CD14-positive monocyte (primary cell): Measurements from ENCODE around the gene SPIB. TPM values are rescaled to one million over a fixed set of nuclear protein-coding genes. Genes with fewer than 3 reads are reported as not detected.

Experiments used
- DNase-seq, 3 donors: peaks; one replicate each; pipeline ENCODE4 v3.0.0-alpha.2; 2011 to 2022
- H2AFZ ChIP-seq: 2 replicates; pipeline ENCODE4 v1.6.0; 2012; ENCODE audit warnings: mild to moderate bottlenecking, low read depth, low read length, inconsistent platforms; ENCODE audit not compliant: insufficient read depth, poor library complexity, severe bottlenecking
- H3K27ac ChIP-seq, 2 donors: 1 replicate in 1 of 2; 2 replicates in 1 of 2; pipeline ENCODE4 v1.5.1; 2012 to 2013; ENCODE audit warnings: low read length in 2 of 2, control low read depth in 1 of 2, inconsistent platforms in 1 of 2, low read depth in 1 of 2, mild to moderate bottlenecking in 1 of 2
- H3K27me3 ChIP-seq, 2 donors: one replicate each; pipeline versions ENCODE4 v1.6.0 to v1.6.1; 2011 to 2013; ENCODE audit warnings: low read length in 2 of 2; ENCODE audit not compliant: control insufficient read depth in 2 of 2, insufficient read depth in 2 of 2
- H3K36me3 ChIP-seq, 2 donors: replicated peaks in 1 of 2; 1 replicate in 1 of 2; 2 replicates in 1 of 2; pipeline versions ENCODE4 v1.5.1 to v1.6.1; 2012 to 2013; ENCODE audit warnings: low read length in 2 of 2, control low read depth in 1 of 2, inconsistent platforms in 1 of 2, mild to moderate bottlenecking in 1 of 2; ENCODE audit not compliant: insufficient read depth in 2 of 2, control insufficient read depth in 1 of 2
- H3K4me1 ChIP-seq, 2 donors: 1 replicate in 1 of 2; 2 replicates in 1 of 2; pipeline versions ENCODE4 v1.5.1 to v1.6.1; 2012 to 2013; ENCODE audit warnings: low read length in 2 of 2, control low read depth in 1 of 2, inconsistent platforms in 1 of 2, mild to moderate bottlenecking in 1 of 2, moderate library complexity in 1 of 2; ENCODE audit not compliant: insufficient read depth in 2 of 2, control insufficient read depth in 1 of 2
- H3K4me2 ChIP-seq: replicated peaks from 2 replicates; pipeline ENCODE3; 2012; ENCODE audit warnings: low read length, moderate library complexity, mild to moderate bottlenecking; ENCODE audit not compliant: poor library complexity, severe bottlenecking; ENCODE audit errors: extremely low read depth
- H3K4me3 ChIP-seq, 3 experiments: fragments of 200-600 bp in 1 of 3; sonication (generic) in 1 of 3; replicated peaks in 1 of 3; 1 replicate in 2 of 3; 2 replicates in 1 of 3; pipeline ENCODE4 v1.5.1; 2011 to 2013; ENCODE audit warnings: low read length in 3 of 3, mild to moderate bottlenecking in 3 of 3, control low read depth in 2 of 3, low read depth in 2 of 3, inconsistent platforms in 1 of 3, moderate library complexity in 1 of 3
- H3K79me2 ChIP-seq: 2 replicates; pipeline ENCODE4 v1.6.0; 2012; ENCODE audit warnings: mild to moderate bottlenecking, control low read depth, inconsistent platforms, low read length, moderate library complexity; ENCODE audit not compliant: insufficient read depth
- H3K9ac ChIP-seq: 2 replicates; pipeline ENCODE4 v1.6.0; 2017; ENCODE audit warnings: low read length, mild to moderate bottlenecking; ENCODE audit not compliant: insufficient read depth, poor library complexity, severe bottlenecking
- H3K9me3 ChIP-seq, 2 donors: replicated peaks in 1 of 2; 1 replicate in 1 of 2; 2 replicates in 1 of 2; pipeline versions ENCODE4 v1.5.1 to v1.6.1; 2012 to 2013; ENCODE audit warnings: low read length in 2 of 2, control low read depth in 1 of 2; ENCODE audit not compliant: control insufficient read depth in 1 of 2, insufficient read depth in 1 of 2
- H4K20me1 ChIP-seq: 2 replicates; pipeline ENCODE4 v1.6.0; 2012; ENCODE audit warnings: mild to moderate bottlenecking, low read length, control low read depth, moderate library complexity; ENCODE audit not compliant: insufficient read depth
- H3K27ac Mint-ChIP-seq, 7 donors: one replicate each; pipeline ENCODE4 v1.8.0; 2020; ENCODE audit warnings: mild to moderate bottlenecking in 7 of 7, mixed read lengths in 7 of 7, moderate library complexity in 6 of 7, inconsistent platforms in 2 of 7
- H3K27me3 Mint-ChIP-seq, 3 donors: one replicate each; pipeline ENCODE4 v1.8.0; 2021 to 2022; ENCODE audit warnings: low read depth in 3 of 3, mild to moderate bottlenecking in 3 of 3, mixed read lengths in 3 of 3, moderate library complexity in 3 of 3, inconsistent platforms in 1 of 3
- H3K36me3 Mint-ChIP-seq, 2 donors: one replicate each; pipeline ENCODE4 v1.8.0; 2020; ENCODE audit warnings: mixed read lengths in 2 of 2, inconsistent platforms in 1 of 2, mild to moderate bottlenecking in 1 of 2
- H3K4me1 Mint-ChIP-seq: one replicate; pipeline ENCODE4 v1.8.0; 2020; ENCODE audit warnings: mild to moderate bottlenecking, mixed read lengths
- H3K4me3 Mint-ChIP-seq, 2 donors: one replicate each; pipeline ENCODE4 v1.8.0; 2020; ENCODE audit warnings: mild to moderate bottlenecking in 2 of 2, mixed read lengths in 2 of 2, moderate library complexity in 1 of 2
- H3K9me3 Mint-ChIP-seq, 7 donors: one replicate each; pipeline ENCODE4 v1.8.0; 2020 to 2022; ENCODE audit warnings: mixed read lengths in 7 of 7, mild to moderate bottlenecking in 6 of 7, moderate library complexity in 6 of 7, inconsistent platforms in 2 of 7
- CTCF ChIP-seq: fragments of 200-600 bp; IDR thresholded peaks from one replicate; pipeline ENCODE4 v1.8.0; 2022; ENCODE audit warnings: antibody characterized with exemption, mild to moderate bottlenecking
- WGBS: methylation state at CpG from one replicate; pipeline ENCODE4 v1.1.5; 2013; ENCODE audit warnings: missing lambda C conversion rate; ENCODE audit not compliant: insufficient coverage; 5-methylcytosine and 5-hydroxymethylcytosine counted together
- intact Hi-C, 2 donors: fragments of 100-400 bp; cut with micrococcal nuclease; formaldehyde crosslinking; loops; one replicate each; pipeline versions ENCODE4 v1.15.0 to v1.15.1; 2023
- polyA plus RNA-seq, 3 donors: library from polyadenylated mRNA; depleted of rRNA in 1 of 3; unstranded in 2 of 3; stranded (reverse) in 1 of 3; fragments of 300-500 nt in 2 of 3; fragments of >200 nt in 1 of 3; fragmentation: Illumina TruSeq in 2 of 3; gene quantifications; 1 replicate in 2 of 3; 2 replicates in 1 of 3; pipeline ENCODE4 v1.2.3, GENCODE V29; 2012 to 2021

The SPIB gene
- polyA plus RNA-seq, 3 donors, result 0.16 to 2.3 (median 0.34) TPM

DNA sequence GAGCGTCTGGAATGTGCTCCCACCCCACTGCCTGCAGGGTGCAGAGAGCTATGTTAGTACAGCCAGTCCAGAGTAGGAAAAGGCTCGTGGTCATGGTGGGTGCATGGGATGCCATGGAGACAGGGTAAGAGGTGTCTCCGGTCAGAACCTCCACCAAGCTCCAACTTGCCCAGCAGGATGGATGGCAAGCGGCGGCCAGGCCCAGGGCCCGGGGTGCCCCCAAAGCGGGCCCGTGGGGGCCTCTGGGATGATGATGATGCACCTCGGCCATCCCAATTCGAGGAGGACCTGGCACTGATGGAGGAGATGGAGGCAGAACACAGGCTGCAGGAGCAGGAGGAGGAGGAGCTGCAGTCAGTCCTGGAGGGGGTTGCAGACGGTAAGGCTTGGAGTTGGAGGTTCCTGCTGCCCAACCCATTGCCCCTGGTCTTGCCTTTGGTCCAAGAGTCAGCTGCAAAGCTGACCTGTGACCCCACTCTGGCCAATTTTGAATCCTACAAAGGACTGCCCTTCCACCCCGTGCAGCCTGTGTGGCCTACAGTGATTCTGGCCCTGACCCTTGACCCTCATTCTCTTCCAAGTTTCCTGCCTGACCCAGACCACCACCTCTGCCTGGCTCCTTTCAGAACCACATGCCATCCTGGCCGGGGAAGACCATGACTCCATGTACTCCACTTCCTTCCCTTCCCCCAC is 19.9 kb upstream of the SPIB start:
- Mint-ChIP-seq H3K4me1 (no peaks in the 10 kb centered on the region), H3K9me3 (peaks cover 0 to 2% (median 0%) of the 10 kb centered on the region in 7 donors)
- 94% methylated on average over 7 of the region's 13 CpGs for WGBS

DNA sequence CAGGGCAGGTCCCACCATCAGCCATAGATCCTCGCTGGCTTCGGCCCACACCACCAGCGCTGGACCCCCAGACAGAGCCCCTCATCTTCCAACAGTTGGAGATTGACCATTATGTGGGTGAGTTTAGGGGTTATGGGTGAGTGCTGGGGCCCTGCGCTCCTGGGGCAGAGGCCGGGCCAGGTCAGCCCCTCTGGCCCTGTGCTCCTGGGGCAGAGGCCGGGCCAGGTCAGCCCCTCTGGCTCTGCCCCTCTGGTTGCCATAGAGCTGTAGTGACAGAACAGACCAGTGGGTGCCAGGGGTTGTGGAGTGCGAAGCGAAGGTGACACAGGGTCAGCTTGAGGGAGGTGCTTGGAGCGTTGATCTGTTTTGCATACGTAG is 19.4 kb upstream of the SPIB start:
- H3K27me3 ChIP-seq, result no peaks in the 10 kb centered on the region
- 100% methylated on average over 3 of the region's 10 CpGs for WGBS
- H3K9me3 Mint-ChIP-seq, result peaks cover 0 to 2% (median 0%) of the 10 kb centered on the region in 7 donors
- H3K9me3 ChIP-seq, result no peaks in the 10 kb centered on the region
- H3K36me3 Mint-ChIP-seq, result peaks cover 24 to 39% of the 10 kb centered on the region in 2 donors
- no peaks in the 10 kb centered on the region for H3K4me1 Mint-ChIP-seq
- H3K27ac Mint-ChIP-seq, result peak overlapping the region in 2 of 7 donors; percentile 16 to 69
- no peak overlapping the region for H3K4me3 Mint-ChIP-seq
- H3K4me3 ChIP-seq, result no peak overlapping the region
- no peaks in the 10 kb centered on the region for H3K4me1 ChIP-seq
- no peak for TF ChIP-seq CTCF
- H3K27me3 Mint-ChIP-seq, result peaks cover 0 to 6% (median 1%) of the 10 kb centered on the region in 3 donors
- no peak overlapping the region for H3K27ac ChIP-seq
- peaks cover 11% of the 10 kb centered on the region for H3K79me2 ChIP-seq
- no peak overlapping the region for H3K9ac ChIP-seq
- H3K4me2 ChIP-seq, result no peak overlapping the region
- intact Hi-C loops, result no loop called here
- H2AFZ ChIP-seq, result no peak overlapping the region
- H4K20me1 ChIP-seq, result no peaks in the 10 kb centered on the region
- DNase-seq, result no peak
- peaks cover 23 to 34% of the 10 kb centered on the region in 2 donors for H3K36me3 ChIP-seq

More for the DNA sequence above, 19.9 kb upstream of the SPIB start:
- TF ChIP-seq CTCF, result no peak
- H4K20me1 ChIP-seq, result no peaks in the 10 kb centered on the region
- H3K9ac ChIP-seq, result no peak overlapping the region
- H3K4me1 ChIP-seq, result no peaks in the 10 kb centered on the region
- Mint-ChIP-seq H3K36me3 (peaks cover 22 to 38% of the 10 kb centered on the region in 2 donors), H3K27ac (peak overlapping the region in 2 of 7 donors; percentile 16 to 69), H3K27me3 (peaks cover 0 to 3% (median 1%) of the 10 kb centered on the region in 3 donors), H3K4me3 (no peak overlapping the region)
- no peak overlapping the region for H3K27ac ChIP-seq
- H3K79me2 ChIP-seq, result peaks cover 16% of the 10 kb centered on the region
- H3K9me3 ChIP-seq, result no peaks in the 10 kb centered on the region
- H3K4me3 ChIP-seq, result no peak overlapping the region
- intact Hi-C loops, result no loop called here
- H3K27me3 ChIP-seq, result no peaks in the 10 kb centered on the region
- H3K36me3 ChIP-seq, result peaks cover 21 to 34% of the 10 kb centered on the region in 2 donors
- no peak overlapping the region for H2AFZ ChIP-seq
- no peak overlapping the region for H3K4me2 ChIP-seq
- no peak for DNase-seq
